ENCODE data around the gene ZNF407.

The ZNF407 gene

GRCh38 chr18:74695170-74695569 is 97.5 kb downstream of the ZNF407 start:
- peaks cover 0 to 13% (median 10%) of the 10 kb centered on the region in 10 experiments; a peak in 14 of 20 replicates for H3K4me1 ChIP-seq
- H3K27me3 ChIP-seq, result no peaks in the 10 kb centered on the region
- H3K36me3 ChIP-seq, result peaks cover 0 to 49% (median 9%) of the 10 kb centered on the region in 11 experiments; a peak in 6 of 22 replicates
- no peaks in the 10 kb centered on the region for H3K9me3 ChIP-seq (replicated peaks in 1 of 11)
- H3K27ac ChIP-seq, result no peak overlapping the region
- peaks cover 0 to 26% (median 4%) of the 10 kb centered on the region in 11 experiments; a peak in 10 of 22 replicates for H4K20me1 ChIP-seq
- no peak for TF ChIP-seq Cebpa-rat (IDR thresholded peaks at IDR 0.05)
- H3K4me2 ChIP-seq, result no peak overlapping the region
- H3K9ac ChIP-seq, result no peak overlapping the region
- H3K4me3 ChIP-seq, result no peak overlapping the region

GRCh38 chr18:74698881-74699280 is 101.2 kb downstream of the ZNF407 start:
- Histone ChIP-seq H3K9ac (no peak overlapping the region), H3K4me1 (no peaks in the 10 kb centered on the region), H4K20me1 (peaks cover 0 to 14% (median 0%) of the 10 kb centered on the region in 11 experiments; a peak in 4 of 22 replicates), H3K4me2 (no peak overlapping the region), H3K27me3 (no peaks in the 10 kb centered on the region), H3K9me3 (replicated peaks in 1 of 11) (no peaks in the 10 kb centered on the region), H3K4me3 (no peak overlapping the region), H3K36me3 (peaks cover 3 to 72% (median 16%) of the 10 kb centered on the region in 11 experiments; a peak in 13 of 22 replicates), H3K27ac (no peak overlapping the region)
- no peak for TF ChIP-seq Cebpa-rat (IDR thresholded peaks at IDR 0.05)

- TF ChIP-seq Cebpa-rat (IDR thresholded peaks at IDR 0.05), result no peak
- H3K4me2 ChIP-seq, result no peak overlapping the region
- no peaks in the 10 kb centered on the region for H3K27me3 ChIP-seq
- peaks cover 3 to 72% (median 12%) of the 10 kb centered on the region in 11 experiments; a peak in 13 of 22 replicates for H3K36me3 ChIP-seq
- H4K20me1 ChIP-seq, result peaks cover 0 to 14% (median 0%) of the 10 kb centered on the region in 11 experiments; a peak in 4 of 22 replicates
- no peak overlapping the region for H3K27ac ChIP-seq
- H3K9ac ChIP-seq, result no peak overlapping the region
- H3K4me3 ChIP-seq, result no peak overlapping the region
- no peaks in the 10 kb centered on the region for H3K4me1 ChIP-seq
- H3K9me3 ChIP-seq (replicated peaks in 1 of 11), result no peaks in the 10 kb centered on the region
Observed at GRCh38 chr18:74699455-74699854, 101.8 kb downstream of the ZNF407 start.

- no peak overlapping the region for H3K27ac ChIP-seq
- H3K4me1 ChIP-seq, result no peaks in the 10 kb centered on the region
- no peaks in the 10 kb centered on the region for H3K27me3 ChIP-seq
- H3K4me2 ChIP-seq, result no peak overlapping the region
- H4K20me1 ChIP-seq, result peaks cover 0 to 12% (median 0%) of the 10 kb centered on the region in 11 experiments; a peak in 2 of 22 replicates
- no peak overlapping the region for H3K4me3 ChIP-seq
- TF ChIP-seq Cebpa-rat (IDR thresholded peaks at IDR 0.05), result no peak
- H3K9me3 ChIP-seq (replicated peaks in 1 of 11), result no peaks in the 10 kb centered on the region
- H3K36me3 ChIP-seq, result peaks cover 3 to 61% (median 18%) of the 10 kb centered on the region in 11 experiments; a peak in 18 of 22 replicates
- no peak overlapping the region for H3K9ac ChIP-seq
Observed at GRCh38 chr18:74702950-74703349, 105.3 kb downstream of the ZNF407 start.

GRCh38 chr18:74708169-74708568 is 110.5 kb downstream of the ZNF407 start:
- no peak for TF ChIP-seq Cebpa-rat (IDR thresholded peaks at IDR 0.05)
- H3K9me3 ChIP-seq (replicated peaks in 1 of 11), result no peaks in the 10 kb centered on the region
- no peak overlapping the region for H3K4me2 ChIP-seq
- no peak overlapping the region for H3K27ac ChIP-seq
- H3K4me3 ChIP-seq, result no peak overlapping the region
- H3K27me3 ChIP-seq, result no peaks in the 10 kb centered on the region
- H3K36me3 ChIP-seq, result peaks cover 6 to 58% (median 18%) of the 10 kb centered on the region in 11 experiments; a peak in 19 of 22 replicates
- peaks cover 0 to 12% (median 0%) of the 10 kb centered on the region in 11 experiments; a peak in 4 of 22 replicates for H4K20me1 ChIP-seq
- no peak overlapping the region for H3K9ac ChIP-seq
- H3K4me1 ChIP-seq, result no peaks in the 10 kb centered on the region

GRCh38 chr18:74709452-74709851 is 111.8 kb downstream of the ZNF407 start:
- Histone ChIP-seq H3K27ac (no peak overlapping the region), H3K9me3 (replicated peaks in 1 of 11) (no peaks in the 10 kb centered on the region), H4K20me1 (peaks cover 0 to 12% (median 0%) of the 10 kb centered on the region in 11 experiments; a peak in 5 of 22 replicates), H3K4me1 (no peaks in the 10 kb centered on the region), H3K36me3 (peaks cover 5 to 46% (median 16%) of the 10 kb centered on the region in 11 experiments; a peak in 17 of 22 replicates), H3K9ac (no peak overlapping the region), H3K4me3 (no peak overlapping the region), H3K4me2 (no peak overlapping the region), H3K27me3 (no peaks in the 10 kb centered on the region)
- no peak for TF ChIP-seq Cebpa-rat (IDR thresholded peaks at IDR 0.05)

GRCh38 chr18:74714120-74714519 is 116.5 kb downstream of the ZNF407 start:
- H3K9ac ChIP-seq, result no peak overlapping the region
- H3K4me3 ChIP-seq, result no peak overlapping the region
- TF ChIP-seq Cebpa-rat (IDR thresholded peaks at IDR 0.05), result no peak
- H3K27ac ChIP-seq, result no peak overlapping the region
- no peaks in the 10 kb centered on the region for H3K27me3 ChIP-seq
- peaks cover 0 to 17% (median 0%) of the 10 kb centered on the region in 11 experiments; a peak in 5 of 22 replicates for H4K20me1 ChIP-seq
- H3K9me3 ChIP-seq (replicated peaks in 1 of 11), result peaks cover 0 to 3% (median 2%) of the 10 kb centered on the region in 11 experiments; a peak in 7 of 22 replicates
- no peak overlapping the region for H3K4me2 ChIP-seq
- H3K36me3 ChIP-seq, result peaks cover 0 to 51% (median 9%) of the 10 kb centered on the region in 11 experiments; a peak in 12 of 22 replicates
- no peaks in the 10 kb centered on the region for H3K4me1 ChIP-seq

GRCh38 chr18:74714791-74715190 is 117.1 kb downstream of the ZNF407 start:
- no peak for TF ChIP-seq Cebpa-rat (IDR thresholded peaks at IDR 0.05)
- H4K20me1 ChIP-seq, result peaks cover 0 to 17% (median 0%) of the 10 kb centered on the region in 11 experiments; a peak in 5 of 22 replicates
- peaks cover 0 to 57% (median 10%) of the 10 kb centered on the region in 11 experiments; a peak in 12 of 22 replicates for H3K36me3 ChIP-seq
- no peak overlapping the region for H3K9ac ChIP-seq
- H3K27ac ChIP-seq, result no peak overlapping the region
- no peak overlapping the region for H3K4me2 ChIP-seq
- no peak overlapping the region for H3K4me3 ChIP-seq
- peaks cover 6 to 9% (median 8%) of the 10 kb centered on the region in 11 experiments; a peak in 19 of 22 replicates for H3K9me3 ChIP-seq (replicated peaks in 1 of 11)
- H3K27me3 ChIP-seq, result no peaks in the 10 kb centered on the region
- no peaks in the 10 kb centered on the region for H3K4me1 ChIP-seq

GRCh38 chr18:74715306-74715705 is 117.6 kb downstream of the ZNF407 start:
- Histone ChIP-seq H3K9me3 (replicated peaks in 1 of 11) (peaks cover 7 to 14% (median 10%) of the 10 kb centered on the region in 11 experiments; a peak in 19 of 22 replicates), H3K27ac (no peak overlapping the region), H4K20me1 (peaks cover 0 to 17% (median 0%) of the 10 kb centered on the region in 11 experiments; a peak in 5 of 22 replicates), H3K4me2 (no peak overlapping the region), H3K4me3 (no peak overlapping the region), H3K9ac (no peak overlapping the region), H3K27me3 (no peaks in the 10 kb centered on the region), H3K4me1 (no peaks in the 10 kb centered on the region), H3K36me3 (peaks cover 0 to 55% (median 12%) of the 10 kb centered on the region in 11 experiments; a peak in 12 of 22 replicates)
- TF ChIP-seq Cebpa-rat (IDR thresholded peaks at IDR 0.05), result no peak

All from BLaER1 treated with 17β-estradiol and CSF1 and Interleukin-3, amounts not matched to agents 10 nM and 100 nM (cell line).